WTC11 (cell line): ENCODE measurements around the gene LAMA3. TPM values are rescaled to one million over a fixed set of nuclear protein-coding genes. Genes with fewer than 3 reads are reported as not detected.

Experiments
- ATAC-seq: fragments of 200-7000 bp; cut with Tn5 transposase; 2 replicates; pipeline ENCODE4 v1.10.0; 2021; ENCODE audit warnings: mild to moderate bottlenecking, moderate library complexity
- CTCF ChIA-PET: fragments of 300-600 bp; sonication (Branson Sonifier 250); formaldehyde crosslinking; loops from one replicate; lab custom pipeline; 2021; ENCODE audit warnings: antibody characterized with exemption; lab: Charles Lee
- POLR2A ChIA-PET: fragments of 350-600 bp; sonication (Branson Sonifier 250); formaldehyde crosslinking; loops from one replicate; lab custom pipeline; 2021; ENCODE audit warnings: antibody characterized with exemption; lab: Charles Lee
- DNase-seq: peaks from one replicate; pipeline ENCODE4 v3.0.0; 2021; ENCODE audit warnings: low spot score
- H3K27ac Mint-ChIP-seq: 2 replicates; pipeline ENCODE4 v1.8.0; 2021; ENCODE audit warnings: mixed read lengths
- H3K27me3 Mint-ChIP-seq: 2 replicates; pipeline ENCODE4 v1.8.0; 2021; ENCODE audit warnings: low read depth, mild to moderate bottlenecking, moderate library complexity, mixed read lengths
- H3K36me3 Mint-ChIP-seq: 2 replicates; pipeline ENCODE4 v1.8.0; 2021; ENCODE audit warnings: mixed read lengths
- H3K4me1 Mint-ChIP-seq: 2 replicates; pipeline ENCODE4 v1.8.0; 2022; ENCODE audit warnings: mixed read lengths
- H3K4me3 Mint-ChIP-seq: 2 replicates; pipeline ENCODE4 v1.8.0; 2021; ENCODE audit warnings: mild to moderate bottlenecking, moderate library complexity, mixed read lengths
- H3K9me3 Mint-ChIP-seq: 2 replicates; pipeline ENCODE4 v1.8.0; 2021; ENCODE audit warnings: mixed read lengths
- ATF2 ChIP-seq: sonication (generic); formaldehyde crosslinking; IDR thresholded peaks from 2 replicates; pipeline ENCODE4 v1.8.1; 2022; ENCODE audit warnings: low read depth, missing genetic modification reagents, borderline replicate concordance
- ESRRA ChIP-seq: sonication (generic); formaldehyde crosslinking; IDR thresholded peaks from 2 replicates; pipeline ENCODE4 v1.8.1; 2022; ENCODE audit warnings: mild to moderate bottlenecking, missing genetic modification reagents, borderline replicate concordance
- GRHL2 ChIP-seq: fragments of 250-450 bp; sonication (Bioruptor Pico); IDR thresholded peaks from 2 replicates; pipeline ENCODE4 v1.8.0; 2022; ENCODE audit warnings: mild to moderate bottlenecking, moderate library complexity; ENCODE audit not compliant: insufficient replicate concordance, severe bottlenecking
- HMGA2 ChIP-seq: fragments of 250-450 bp; sonication (Bioruptor Pico); IDR thresholded peaks from 2 replicates; pipeline ENCODE4 v1.4.0; 2021; ENCODE audit warnings: mild to moderate bottlenecking, moderate library complexity
- JAZF1 ChIP-seq: fragments of 250-450 bp; sonication (Bioruptor Pico); IDR thresholded peaks from 2 replicates; pipeline ENCODE4 v1.9.0; 2021; ENCODE audit warnings: moderate library complexity, mild to moderate bottlenecking, inconsistent platforms
- MYBL2 ChIP-seq: sonication (generic); formaldehyde crosslinking; IDR thresholded peaks from 2 replicates; pipeline ENCODE4 v1.8.1; 2023; ENCODE audit warnings: mild to moderate bottlenecking, moderate library complexity, missing genetic modification reagents
- RORB ChIP-seq: fragments of 250-450 bp; sonication (Bioruptor Pico); IDR thresholded peaks from 2 replicates; pipeline ENCODE4 v1.9.0; 2021; ENCODE audit warnings: mild to moderate bottlenecking
- SMAD4 ChIP-seq: sonication (generic); formaldehyde crosslinking; IDR thresholded peaks from 2 replicates; pipeline ENCODE4 v1.8.0; 2022; ENCODE audit warnings: mild to moderate bottlenecking, missing genetic modification reagents
- TEAD1 ChIP-seq: sonication (generic); formaldehyde crosslinking; IDR thresholded peaks from 2 replicates; pipeline ENCODE4 v1.8.0; 2022; ENCODE audit warnings: mild to moderate bottlenecking, missing genetic modification reagents
- ZBTB21 ChIP-seq: sonication (generic); formaldehyde crosslinking; IDR thresholded peaks from 2 replicates; pipeline ENCODE4 v1.8.1; 2023; ENCODE audit warnings: mild to moderate bottlenecking, missing genetic modification reagents, borderline replicate concordance
- ZBTB43 ChIP-seq: sonication (generic); formaldehyde crosslinking; IDR thresholded peaks from 2 replicates; pipeline ENCODE4 v1.8.1; 2023; ENCODE audit warnings: mild to moderate bottlenecking, missing genetic modification reagents
- ZNF138 ChIP-seq: sonication (generic); formaldehyde crosslinking; conservative IDR thresholded peaks from 2 replicates; pipeline ENCODE4 v1.8.1; 2022; ENCODE audit warnings: mild to moderate bottlenecking, moderate library complexity, missing genetic modification reagents
- ZNF425 ChIP-seq: fragments of 250-450 bp; sonication (Bioruptor Pico); conservative IDR thresholded peaks from 2 replicates; pipeline ENCODE4 v1.9.0; 2021; ENCODE audit warnings: mild to moderate bottlenecking
- ZNF512 ChIP-seq: sonication (generic); formaldehyde crosslinking; IDR thresholded peaks from 2 replicates; pipeline ENCODE4 v1.8.1; 2022; ENCODE audit warnings: missing genetic modification reagents, borderline replicate concordance
- ZNF532 ChIP-seq: fragments of 250-450 bp; sonication (Bioruptor Pico); IDR thresholded peaks from 2 replicates; pipeline ENCODE4 v1.9.0; 2021; ENCODE audit warnings: mild to moderate bottlenecking, borderline replicate concordance
- ZSCAN18 ChIP-seq: fragments of 250-450 bp; sonication (Bioruptor Pico); IDR thresholded peaks from 2 replicates; pipeline ENCODE4 v2.1.2; 2022; ENCODE audit warnings: mild to moderate bottlenecking, moderate library complexity
- total RNA-seq: library from RNA; stranded (reverse); gene quantifications from 3 replicates; pipeline ENCODE4 v1.2.3, GENCODE V29; 2021
- TF ChIP-seq, protein P1 (sequence below): fragments of 250-450 bp; sonication (Bioruptor Pico); IDR thresholded peaks from 2 replicates; pipeline ENCODE4 v1.9.0; 2021; ENCODE audit warnings: moderate library complexity, mild to moderate bottlenecking, inconsistent platforms, borderline replicate concordance
- TF ChIP-seq, protein P2 (sequence below): fragments of 250-450 bp; sonication (Bioruptor Pico); IDR thresholded peaks from 2 replicates; pipeline ENCODE4 v1.9.0; 2021; ENCODE audit warnings: mild to moderate bottlenecking

The LAMA3 gene
- total RNA-seq, 1 experiment from 2014 or later: 0.83 TPM

GRCh38 chr18:23798249-23798648, 109.0 kb downstream of the LAMA3 start (continued):
- TF ChIP-seq ATF2 (CRISPR knock-in tag) (no peak), GRHL2 (CRISPR knock-in tag) (no peak), MYBL2 (CRISPR knock-in tag) (no peak), ZNF425 (CRISPR knock-in tag) (no peak), TEAD1 (CRISPR knock-in tag) (no peak)

DNA sequence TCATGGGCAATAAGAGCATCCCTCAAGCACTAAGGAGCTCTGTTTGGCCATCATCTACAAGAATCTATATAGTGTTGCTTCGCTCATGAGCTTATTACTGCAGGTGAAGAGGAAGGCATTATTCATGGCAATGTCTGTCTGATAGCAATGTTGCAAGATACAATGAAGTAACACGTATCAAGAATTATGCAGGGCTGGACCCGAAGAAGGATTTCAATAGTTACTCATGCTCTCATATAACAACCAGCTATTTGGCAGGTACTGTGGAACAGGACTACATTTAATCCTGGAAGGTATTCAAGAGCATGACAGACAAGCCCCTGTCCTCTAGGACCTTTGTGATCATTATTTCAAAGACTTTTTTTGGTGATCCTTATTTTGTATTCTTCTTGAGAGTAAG, 109.6 kb downstream of the LAMA3 start:
- Mint-ChIP-seq H3K36me3 (no peaks in the 10 kb centered on the region), H3K9me3 (peaks cover 6% of the 10 kb centered on the region), H3K27ac (no peak overlapping the region), H3K4me3 (no peak overlapping the region), H3K4me1 (no peaks in the 10 kb centered on the region), H3K27me3 (no peaks in the 10 kb centered on the region)
- CTCF ChIA-PET: no interaction called here
- no peak for ATAC-seq
- POLR2A ChIA-PET: no interaction called here
- no peak for DNase-seq
- TF ChIP-seq ZBTB21 (CRISPR knock-in tag) (no peak), ZBTB43 (CRISPR knock-in tag) (no peak), RORB (no peak), ATF2 (CRISPR knock-in tag) (no peak), ZNF138 (CRISPR knock-in tag) (no peak), ZNF532 (CRISPR knock-in tag) (no peak), ZSCAN18 (CRISPR knock-in tag) (no peak), SMAD4 (CRISPR knock-in tag) (no peak), JAZF1 (CRISPR knock-in tag) (no peak), ESRRA (CRISPR knock-in tag) (no peak), HMGA2 (no peak), MYBL2 (CRISPR knock-in tag) (no peak), ZNF512 (CRISPR knock-in tag) (no peak)
- TF ChIP-seq, protein P1, sequence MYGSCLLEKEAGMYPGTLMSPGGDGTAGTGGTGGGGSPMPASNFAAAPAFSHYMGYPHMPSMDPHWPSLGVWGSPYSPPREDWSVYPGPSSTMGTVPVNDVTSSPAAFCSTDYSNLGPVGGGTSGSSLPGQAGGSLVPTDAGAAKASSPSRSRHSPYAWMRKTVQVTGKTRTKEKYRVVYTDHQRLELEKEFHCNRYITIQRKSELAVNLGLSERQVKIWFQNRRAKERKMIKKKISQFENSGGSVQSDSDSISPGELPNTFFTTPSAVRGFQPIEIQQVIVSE: no peak
- TF ChIP-seq, protein P2, sequence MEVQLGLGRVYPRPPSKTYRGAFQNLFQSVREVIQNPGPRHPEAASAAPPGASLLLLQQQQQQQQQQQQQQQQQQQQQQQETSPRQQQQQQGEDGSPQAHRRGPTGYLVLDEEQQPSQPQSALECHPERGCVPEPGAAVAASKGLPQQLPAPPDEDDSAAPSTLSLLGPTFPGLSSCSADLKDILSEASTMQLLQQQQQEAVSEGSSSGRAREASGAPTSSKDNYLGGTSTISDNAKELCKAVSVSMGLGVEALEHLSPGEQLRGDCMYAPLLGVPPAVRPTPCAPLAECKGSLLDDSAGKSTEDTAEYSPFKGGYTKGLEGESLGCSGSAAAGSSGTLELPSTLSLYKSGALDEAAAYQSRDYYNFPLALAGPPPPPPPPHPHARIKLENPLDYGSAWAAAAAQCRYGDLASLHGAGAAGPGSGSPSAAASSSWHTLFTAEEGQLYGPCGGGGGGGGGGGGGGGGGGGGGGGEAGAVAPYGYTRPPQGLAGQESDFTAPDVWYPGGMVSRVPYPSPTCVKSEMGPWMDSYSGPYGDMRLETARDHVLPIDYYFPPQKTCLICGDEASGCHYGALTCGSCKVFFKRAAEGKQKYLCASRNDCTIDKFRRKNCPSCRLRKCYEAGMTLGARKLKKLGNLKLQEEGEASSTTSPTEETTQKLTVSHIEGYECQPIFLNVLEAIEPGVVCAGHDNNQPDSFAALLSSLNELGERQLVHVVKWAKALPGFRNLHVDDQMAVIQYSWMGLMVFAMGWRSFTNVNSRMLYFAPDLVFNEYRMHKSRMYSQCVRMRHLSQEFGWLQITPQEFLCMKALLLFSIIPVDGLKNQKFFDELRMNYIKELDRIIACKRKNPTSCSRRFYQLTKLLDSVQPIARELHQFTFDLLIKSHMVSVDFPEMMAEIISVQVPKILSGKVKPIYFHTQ (CRISPR knock-in tag): no peak
